Measurements from ENCODE around the gene ZMYND11. TPM values are rescaled to one million over a fixed set of nuclear protein-coding genes. Genes with fewer than 3 reads are reported as not detected.
"Not testable (repeated sequence)": the region's sequence is repeated elsewhere in the genome, so short reads cannot be mapped to it uniquely, and the experiment has no call there.

The ZMYND11 gene
- total and polyA plus RNA-seq, 2 experiments from 2014 or later: 31.5 to 70.2 TPM

DNA sequence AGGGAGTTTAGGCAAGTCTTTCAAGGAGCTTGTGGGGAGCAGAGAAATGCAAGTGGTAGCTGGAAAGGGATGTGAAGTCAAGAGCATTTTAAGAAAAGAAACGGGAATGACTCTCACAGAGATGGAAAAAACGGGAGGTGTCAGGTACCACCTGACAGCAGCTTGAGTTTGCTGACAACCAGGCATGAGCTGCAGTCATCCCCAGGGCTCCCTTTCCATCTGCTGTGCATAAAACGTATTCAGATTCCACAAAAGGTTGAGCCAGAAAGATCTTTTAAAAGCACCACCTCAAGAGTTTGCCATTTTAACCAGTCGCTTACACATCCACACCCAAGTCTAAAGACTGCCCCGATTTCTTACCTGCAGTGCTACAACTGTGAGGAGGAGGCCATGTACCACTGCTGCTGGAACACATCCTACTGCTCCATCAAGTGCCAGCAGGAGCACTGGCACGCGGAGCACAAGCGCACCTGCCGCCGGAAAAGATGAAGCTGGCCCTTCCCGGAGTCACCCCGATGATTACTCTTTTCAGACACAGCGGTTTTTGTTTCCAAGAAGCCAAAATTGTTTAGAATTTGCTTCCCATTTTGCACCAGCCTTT, 116.8 kb downstream of the ZMYND11 start:
- no peaks in the 10 kb centered on the region for H3K27me3 ChIP-seq
- H2AFZ ChIP-seq: no peak overlapping the region
- no peaks in the 10 kb centered on the region for H3K79me2 ChIP-seq
- H3K36me3 ChIP-seq (replicated peaks; ENCODE audit: insufficient read depth, low read depth): no peaks in the 10 kb centered on the region
- no peaks in the 10 kb centered on the region for H3K9me3 ChIP-seq (ENCODE audit: low read depth)
- 98% methylated on average over 13 of the region's 13 CpGs for WGBS (ENCODE audit: low lambda C conversion rate, missing lambda C conversion rate)
- H4K20me1 ChIP-seq (ENCODE audit: insufficient read depth, poor library complexity, severe bottlenecking): no peaks in the 10 kb centered on the region
- no peaks in the 10 kb centered on the region for H3K9me2 ChIP-seq (replicated peaks; ENCODE audit: insufficient read depth)
- no peak for DNase-seq (ENCODE audit: low spot score)
- TF ChIP-seq EZH2phosphoT487 (IDR thresholded peaks at IDR 0.05; ENCODE audit: low read depth, severe bottlenecking, unreplicated experiment): no peak
- TF ChIP-seq EZH2 (IDR thresholded peaks at IDR 0.05; ENCODE audit: borderline replicate concordance): no peak
- TF ChIP-seq, protein P1, sequence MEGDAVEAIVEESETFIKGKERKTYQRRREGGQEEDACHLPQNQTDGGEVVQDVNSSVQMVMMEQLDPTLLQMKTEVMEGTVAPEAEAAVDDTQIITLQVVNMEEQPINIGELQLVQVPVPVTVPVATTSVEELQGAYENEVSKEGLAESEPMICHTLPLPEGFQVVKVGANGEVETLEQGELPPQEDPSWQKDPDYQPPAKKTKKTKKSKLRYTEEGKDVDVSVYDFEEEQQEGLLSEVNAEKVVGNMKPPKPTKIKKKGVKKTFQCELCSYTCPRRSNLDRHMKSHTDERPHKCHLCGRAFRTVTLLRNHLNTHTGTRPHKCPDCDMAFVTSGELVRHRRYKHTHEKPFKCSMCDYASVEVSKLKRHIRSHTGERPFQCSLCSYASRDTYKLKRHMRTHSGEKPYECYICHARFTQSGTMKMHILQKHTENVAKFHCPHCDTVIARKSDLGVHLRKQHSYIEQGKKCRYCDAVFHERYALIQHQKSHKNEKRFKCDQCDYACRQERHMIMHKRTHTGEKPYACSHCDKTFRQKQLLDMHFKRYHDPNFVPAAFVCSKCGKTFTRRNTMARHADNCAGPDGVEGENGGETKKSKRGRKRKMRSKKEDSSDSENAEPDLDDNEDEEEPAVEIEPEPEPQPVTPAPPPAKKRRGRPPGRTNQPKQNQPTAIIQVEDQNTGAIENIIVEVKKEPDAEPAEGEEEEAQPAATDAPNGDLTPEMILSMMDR (IDR thresholded peaks at IDR 0.05; ENCODE audit: poor library complexity): no peak
- H3K4me2 ChIP-seq: no peak overlapping the region
- H3K4me1 ChIP-seq (ENCODE audit: insufficient read depth): no peaks in the 10 kb centered on the region
- no peak overlapping the region for H3K27ac ChIP-seq
- no peak overlapping the region for H3K4me3 ChIP-seq

DNA sequence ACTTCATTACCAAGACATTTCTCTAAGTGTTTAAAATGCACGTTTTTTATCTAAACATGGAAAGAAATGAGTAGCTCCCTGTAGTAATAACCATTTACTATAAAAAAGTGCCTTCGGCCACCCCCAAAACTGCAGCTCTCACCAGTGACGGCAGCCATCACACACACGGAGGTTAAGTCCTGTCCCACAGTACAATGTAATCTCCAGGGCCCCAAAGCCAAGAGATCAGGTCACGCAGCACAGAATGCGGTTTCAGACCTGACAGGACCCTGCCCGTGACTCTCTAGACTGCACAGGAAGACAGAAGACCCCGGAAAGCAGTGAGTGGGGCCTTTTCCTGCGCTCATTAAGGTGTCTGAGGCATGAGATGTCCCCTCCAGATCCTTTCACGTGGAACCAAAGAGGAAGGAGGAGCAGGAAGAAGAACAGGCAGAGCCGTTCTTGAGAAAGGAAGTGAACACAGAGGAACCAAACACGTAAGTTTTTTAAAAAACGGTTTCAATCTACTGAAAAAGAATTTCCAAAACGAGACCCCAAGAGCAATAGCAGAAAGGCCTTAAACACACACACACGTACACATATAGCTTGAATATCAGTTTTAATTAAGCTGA, 125.7 kb downstream of the ZMYND11 start:
- WGBS (ENCODE audit: low lambda C conversion rate, missing lambda C conversion rate): 92% methylated on average over 15 of the region's 15 CpGs
- Histone ChIP-seq H3K4me3 (no peak overlapping the region), H3K4me1 (ENCODE audit: insufficient read depth) (no peaks in the 10 kb centered on the region), H3K27ac (no peak overlapping the region), H3K4me2 (no peak overlapping the region), H3K36me3 (replicated peaks; ENCODE audit: insufficient read depth, low read depth) (no peaks in the 10 kb centered on the region), H3K79me2 (no peaks in the 10 kb centered on the region), H3K9me3 (ENCODE audit: low read depth) (no peaks in the 10 kb centered on the region), H2AFZ (no peak overlapping the region), H4K20me1 (ENCODE audit: insufficient read depth, poor library complexity, severe bottlenecking) (no peaks in the 10 kb centered on the region), H3K9me2 (replicated peaks; ENCODE audit: insufficient read depth) (no peaks in the 10 kb centered on the region), H3K27me3 (no peaks in the 10 kb centered on the region)
- TF ChIP-seq EZH2 (IDR thresholded peaks at IDR 0.05; ENCODE audit: borderline replicate concordance) (no peak), EZH2phosphoT487 (IDR thresholded peaks at IDR 0.05; ENCODE audit: low read depth, severe bottlenecking, unreplicated experiment) (no peak)
- TF ChIP-seq, protein P1 (IDR thresholded peaks at IDR 0.05; ENCODE audit: poor library complexity): no peak
- DNase-seq (ENCODE audit: low spot score): no peak

DNA sequence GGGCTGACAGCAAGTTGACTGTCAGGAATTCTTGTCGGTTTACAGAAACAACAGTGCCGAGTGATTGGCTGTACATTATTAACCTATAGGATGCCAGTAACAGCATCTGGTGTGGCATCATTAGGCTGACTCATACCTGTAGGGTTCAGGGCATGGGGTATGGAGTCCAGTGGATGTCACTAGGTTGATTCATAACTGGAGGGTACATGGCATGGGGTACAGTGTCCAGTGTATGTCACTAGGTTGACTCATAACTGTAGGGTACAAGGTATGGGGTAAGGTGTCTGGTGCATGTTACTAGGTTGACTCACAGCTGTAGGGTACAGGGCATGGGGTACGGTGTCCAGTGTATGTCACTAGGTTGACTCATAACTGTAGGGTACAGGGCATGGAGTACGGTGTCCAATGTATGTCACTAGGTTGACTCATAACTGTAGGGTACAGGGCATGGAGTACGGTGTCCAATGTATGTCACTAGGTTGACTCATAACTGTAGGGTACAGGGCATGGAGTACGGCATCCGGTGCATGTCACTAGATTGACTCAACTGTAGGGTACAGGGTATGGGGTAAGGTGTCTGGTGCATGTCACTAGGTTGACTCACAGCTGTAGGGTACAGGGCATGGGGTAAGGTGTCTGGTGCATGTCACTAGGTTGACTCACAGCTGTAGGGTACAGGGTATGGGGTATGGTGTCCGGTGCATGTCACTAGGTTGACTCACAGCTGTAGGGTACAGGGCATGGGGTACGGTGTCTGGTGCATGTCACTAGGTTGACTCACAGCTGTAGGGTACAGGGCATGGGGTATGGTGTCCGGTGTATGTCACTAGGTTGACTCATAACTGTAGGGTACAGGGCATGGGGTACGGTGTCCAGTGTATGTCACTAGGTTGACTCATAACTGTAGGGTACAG, 129.2 kb downstream of the ZMYND11 start:
- not testable (repeated sequence) for H3K27ac ChIP-seq; H3K9me3 ChIP-seq (ENCODE audit: low read depth); H3K4me3 ChIP-seq; H3K79me2 ChIP-seq; H3K4me2 ChIP-seq; H3K9me2 ChIP-seq (replicated peaks; ENCODE audit: insufficient read depth); H3K36me3 ChIP-seq (replicated peaks; ENCODE audit: insufficient read depth, low read depth); H2AFZ ChIP-seq; H3K27me3 ChIP-seq; H4K20me1 ChIP-seq (ENCODE audit: insufficient read depth, poor library complexity, severe bottlenecking); H3K4me1 ChIP-seq (ENCODE audit: insufficient read depth); DNase-seq (ENCODE audit: low spot score)
- 86% methylated on average over 11 of the region's 11 CpGs for WGBS (ENCODE audit: low lambda C conversion rate, missing lambda C conversion rate)

DNA sequence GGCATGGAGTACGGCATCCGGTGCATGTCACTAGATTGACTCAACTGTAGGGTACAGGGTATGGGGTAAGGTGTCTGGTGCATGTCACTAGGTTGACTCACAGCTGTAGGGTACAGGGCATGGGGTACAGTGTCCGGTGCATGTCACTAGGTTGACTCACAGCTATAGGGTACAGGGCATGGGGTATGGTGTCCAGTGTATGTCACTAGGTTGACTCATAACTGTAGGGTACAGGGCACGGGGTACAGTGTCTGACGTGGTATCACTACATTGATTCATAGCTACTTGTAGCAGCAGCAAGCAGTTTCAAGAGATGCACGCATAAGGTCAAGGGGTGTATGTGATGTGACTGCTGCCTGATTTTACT, 129.8 kb downstream of the ZMYND11 start:
- H3K9me3 ChIP-seq (ENCODE audit: low read depth); H2AFZ ChIP-seq; DNase-seq (ENCODE audit: low spot score); H3K4me1 ChIP-seq (ENCODE audit: insufficient read depth); H3K4me3 ChIP-seq; H3K9me2 ChIP-seq (replicated peaks; ENCODE audit: insufficient read depth); H4K20me1 ChIP-seq (ENCODE audit: insufficient read depth, poor library complexity, severe bottlenecking); H3K4me2 ChIP-seq; H3K36me3 ChIP-seq (replicated peaks; ENCODE audit: insufficient read depth, low read depth); H3K79me2 ChIP-seq; H3K27ac ChIP-seq; H3K27me3 ChIP-seq: not testable (repeated sequence)
- WGBS (ENCODE audit: low lambda C conversion rate, missing lambda C conversion rate): 97% methylated on average over 6 of the region's 6 CpGs

DNA sequence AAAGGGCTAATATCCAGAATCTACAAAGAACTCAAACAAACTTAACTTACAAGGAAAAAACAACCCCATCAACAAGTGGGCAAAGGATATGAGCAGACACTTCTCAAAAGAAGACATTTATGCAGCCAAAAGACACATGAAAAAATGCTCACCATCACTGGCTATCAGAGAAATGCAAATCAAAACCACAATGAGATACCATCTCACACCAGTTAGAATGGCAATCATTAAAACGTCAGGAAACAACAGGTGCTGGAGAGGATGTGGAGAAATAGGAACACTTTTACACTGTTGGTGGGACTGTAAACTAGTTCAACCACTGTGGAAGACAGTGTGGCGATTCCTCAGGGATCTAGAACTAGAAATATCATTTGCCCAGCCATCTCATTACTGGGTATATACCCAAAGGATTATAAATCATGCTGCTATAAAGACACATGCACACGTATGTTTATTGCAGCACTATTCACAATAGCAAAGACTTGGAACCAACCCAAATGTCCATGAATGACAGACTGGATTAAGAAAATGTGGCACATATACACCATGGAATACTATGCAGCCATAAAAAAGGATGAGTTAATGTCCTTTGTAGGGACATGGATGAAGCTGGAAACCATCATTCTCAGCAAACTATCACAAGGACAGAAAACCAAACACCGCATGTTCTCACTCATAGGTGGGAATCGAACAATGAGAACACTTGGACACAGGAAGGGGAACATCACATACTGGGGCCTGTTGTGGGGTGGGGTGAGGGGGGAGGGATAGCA, 130.7 kb downstream of the ZMYND11 start:
- not testable (repeated sequence) for H4K20me1 ChIP-seq (ENCODE audit: insufficient read depth, poor library complexity, severe bottlenecking); H3K36me3 ChIP-seq (replicated peaks; ENCODE audit: insufficient read depth, low read depth); H3K79me2 ChIP-seq; H3K4me3 ChIP-seq; H3K9me2 ChIP-seq (replicated peaks; ENCODE audit: insufficient read depth); H3K4me1 ChIP-seq (ENCODE audit: insufficient read depth); H3K9me3 ChIP-seq (ENCODE audit: low read depth); H3K27me3 ChIP-seq; H3K4me2 ChIP-seq; H3K27ac ChIP-seq; H2AFZ ChIP-seq; DNase-seq (ENCODE audit: low spot score)
- WGBS (ENCODE audit: low lambda C conversion rate, missing lambda C conversion rate): 83% methylated on average over 5 of the region's 5 CpGs

Data from hepatocyte (in vitro differentiated cells).